ENCODE measurements around the gene ADPRHL1. TPM values are rescaled to one million over a fixed set of nuclear protein-coding genes. Genes with fewer than 3 reads are reported as not detected.

Gene ADPRHL1
- total RNA-seq (2021): 3.9 and 4.4 TPM in 2 replicates
- Bru-seq, nascent RNA: percentile 37 among the genes with signal in this experiment
- percentile 36 among the genes with signal in this experiment for BruChase-seq, experiment 1, labeled RNA remaining after a 2-hour chase
- percentile 39 among the genes with signal in this experiment for BruChase-seq, experiment 2, labeled RNA remaining after a 6-hour chase
- long read RNA-seq, partial matches to known transcripts: 0 of 6 reads
- long read RNA-seq, other reads (novel, unspliced or antisense): 4 of 6 reads

GRCh38 chr13:113452942-113453901 is at the start of gene ADPRHL1:
ADPRHL1 (minus strand) TSS chr13:113453488; CDS start chr13:113453437, 51 bp downstream.
- ChIA-PET CTCF (no interaction called here), POLR2A (ENCODE audit: low non-redundant PET) (no interaction called here)
- H3K4me1 ChIP-seq (ENCODE audit: insufficient read depth, low read length, poor library complexity, severe bottlenecking): peaks cover 29% of the 10 kb centered on the region
- no peaks in the 10 kb centered on the region for H3K9me3 ChIP-seq (ENCODE audit: low read depth, low read length, poor library complexity, severe bottlenecking)
- intact Hi-C loops (cut with micrococcal nuclease; ENCODE audit: unreplicated experiment): no loop called here
- no peak for DNase-seq (ENCODE audit: low spot score)
- no peaks in the 10 kb centered on the region for H3K27me3 ChIP-seq (replicated peaks; ENCODE audit: insufficient read depth, low read depth, low read length, poor library complexity)
- peaks cover 7% of the 10 kb centered on the region for H3K36me3 ChIP-seq (ENCODE audit: insufficient read depth, low read length, poor library complexity, severe bottlenecking)
- TF ChIP-seq, protein P1, sequence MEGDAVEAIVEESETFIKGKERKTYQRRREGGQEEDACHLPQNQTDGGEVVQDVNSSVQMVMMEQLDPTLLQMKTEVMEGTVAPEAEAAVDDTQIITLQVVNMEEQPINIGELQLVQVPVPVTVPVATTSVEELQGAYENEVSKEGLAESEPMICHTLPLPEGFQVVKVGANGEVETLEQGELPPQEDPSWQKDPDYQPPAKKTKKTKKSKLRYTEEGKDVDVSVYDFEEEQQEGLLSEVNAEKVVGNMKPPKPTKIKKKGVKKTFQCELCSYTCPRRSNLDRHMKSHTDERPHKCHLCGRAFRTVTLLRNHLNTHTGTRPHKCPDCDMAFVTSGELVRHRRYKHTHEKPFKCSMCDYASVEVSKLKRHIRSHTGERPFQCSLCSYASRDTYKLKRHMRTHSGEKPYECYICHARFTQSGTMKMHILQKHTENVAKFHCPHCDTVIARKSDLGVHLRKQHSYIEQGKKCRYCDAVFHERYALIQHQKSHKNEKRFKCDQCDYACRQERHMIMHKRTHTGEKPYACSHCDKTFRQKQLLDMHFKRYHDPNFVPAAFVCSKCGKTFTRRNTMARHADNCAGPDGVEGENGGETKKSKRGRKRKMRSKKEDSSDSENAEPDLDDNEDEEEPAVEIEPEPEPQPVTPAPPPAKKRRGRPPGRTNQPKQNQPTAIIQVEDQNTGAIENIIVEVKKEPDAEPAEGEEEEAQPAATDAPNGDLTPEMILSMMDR (conservative IDR thresholded peaks at IDR 0.05; ENCODE audit: low read depth, low read length): no peak
- no peak for TF ChIP-seq EZH2 (IDR thresholded peaks at IDR 0.05; ENCODE audit: borderline replicate concordance, low read depth, low read length, poor library complexity, severe bottlenecking)
- BruUV-seq (replicated peaks): no TSS peak
- H3K4me3 ChIP-seq (ENCODE audit: low read depth, low read length, poor library complexity, severe bottlenecking): no peak within 1 kb of the TSS
- peak within 1 kb of the TSS; percentile 71 for H3K27ac ChIP-seq (ENCODE audit: low read depth, low read length, poor library complexity, severe bottlenecking)

GRCh38 chr13:113502686-113503085 is 49.4 kb upstream of the ADPRHL1 start:
- Histone ChIP-seq H3K27ac (ENCODE audit: low read depth, low read length, poor library complexity, severe bottlenecking) (no peak overlapping the region), H3K9me3 (ENCODE audit: low read depth, low read length, poor library complexity, severe bottlenecking) (no peaks in the 10 kb centered on the region), H3K4me3 (ENCODE audit: low read depth, low read length, poor library complexity, severe bottlenecking) (no peak overlapping the region), H3K27me3 (replicated peaks; ENCODE audit: insufficient read depth, low read depth, low read length, poor library complexity) (no peaks in the 10 kb centered on the region), H3K36me3 (ENCODE audit: insufficient read depth, low read length, poor library complexity, severe bottlenecking) (peaks cover 75% of the 10 kb centered on the region), H3K4me1 (ENCODE audit: insufficient read depth, low read length, poor library complexity, severe bottlenecking) (no peaks in the 10 kb centered on the region)
- no TSS peak for BruUV-seq (replicated peaks)
- intact Hi-C loops (cut with micrococcal nuclease; ENCODE audit: unreplicated experiment): no loop called here
- TF ChIP-seq, protein P1 (conservative IDR thresholded peaks at IDR 0.05; ENCODE audit: low read depth, low read length): no peak
- no peak for TF ChIP-seq EZH2 (IDR thresholded peaks at IDR 0.05; ENCODE audit: borderline replicate concordance, low read depth, low read length, poor library complexity, severe bottlenecking)
- ChIA-PET CTCF (no interaction called here), POLR2A (ENCODE audit: low non-redundant PET) (no interaction called here)
- DNase-seq (ENCODE audit: low spot score): no peak

- BruUV-seq (replicated peaks): no TSS peak
- TF ChIP-seq EZH2 (IDR thresholded peaks at IDR 0.05; ENCODE audit: borderline replicate concordance, low read depth, low read length, poor library complexity, severe bottlenecking): no peak
- no peaks in the 10 kb centered on the region for H3K4me1 ChIP-seq (ENCODE audit: insufficient read depth, low read length, poor library complexity, severe bottlenecking)
- H3K9me3 ChIP-seq (ENCODE audit: low read depth, low read length, poor library complexity, severe bottlenecking): no peaks in the 10 kb centered on the region
- H3K4me3 ChIP-seq (ENCODE audit: low read depth, low read length, poor library complexity, severe bottlenecking): no peak overlapping the region
- H3K27ac ChIP-seq (ENCODE audit: low read depth, low read length, poor library complexity, severe bottlenecking): no peak overlapping the region
- no peak for DNase-seq (ENCODE audit: low spot score)
- peaks cover 95% of the 10 kb centered on the region for H3K36me3 ChIP-seq (ENCODE audit: insufficient read depth, low read length, poor library complexity, severe bottlenecking)
- CTCF ChIA-PET: no interaction called here
- intact Hi-C loops (cut with micrococcal nuclease; ENCODE audit: unreplicated experiment): no loop called here
- no peaks in the 10 kb centered on the region for H3K27me3 ChIP-seq (replicated peaks; ENCODE audit: insufficient read depth, low read depth, low read length, poor library complexity)
- POLR2A ChIA-PET (ENCODE audit: low non-redundant PET): no interaction called here
These were observed 47.4 kb upstream of the ADPRHL1 start for GRCh38 chr13:113500530-113501265.
